Measurements from ENCODE around the gene RILPL2.

RILPL2 gene

DNA sequence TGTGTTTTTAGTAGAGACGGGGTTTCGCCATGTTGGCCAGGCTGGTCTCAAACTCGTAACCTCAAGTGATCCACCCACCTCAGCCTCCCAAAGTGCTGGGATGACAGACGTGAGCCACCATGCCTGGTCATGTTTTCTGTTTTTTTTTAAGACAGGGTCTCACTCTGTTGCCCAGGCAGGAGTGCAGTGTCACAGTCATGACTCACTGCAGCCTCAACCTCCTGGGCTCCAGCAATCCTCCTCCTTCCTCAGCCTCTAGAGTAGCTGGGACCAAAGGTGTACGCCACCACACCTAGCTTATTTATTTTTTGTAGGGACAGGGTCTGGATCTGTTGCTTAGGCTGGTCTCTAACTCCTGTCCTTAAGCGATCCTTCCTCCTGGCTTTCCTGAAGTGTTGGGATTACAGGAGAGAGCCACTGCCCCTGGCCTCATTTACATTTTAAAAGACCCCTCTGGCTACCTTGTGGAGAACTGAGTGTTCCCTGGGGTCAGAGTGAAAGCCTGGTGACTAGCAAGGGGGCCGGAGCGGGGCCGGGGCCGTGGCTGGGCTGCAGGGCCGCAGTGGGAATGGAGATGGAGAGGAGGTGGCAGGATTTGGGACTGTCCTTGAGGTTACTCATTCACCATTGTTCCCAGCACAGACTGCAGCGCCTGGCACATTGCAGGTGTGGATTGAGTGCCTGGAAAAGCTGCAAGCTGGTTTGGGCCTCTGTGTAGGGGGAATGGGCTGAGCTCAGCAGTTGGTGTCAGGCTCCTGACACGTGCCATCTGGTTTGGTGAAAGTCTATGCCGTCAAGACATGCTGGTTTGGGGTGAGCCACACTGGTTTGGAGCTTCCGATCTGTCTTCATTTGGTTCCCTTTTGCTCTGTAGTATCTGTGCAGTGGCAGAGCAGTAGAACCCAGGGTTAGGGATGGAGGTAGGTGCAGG, 34.5 kb downstream of the RILPL2 start:
- H3K27ac ChIP-seq: peak overlapping the region; percentile 41 to 72
- no peaks in the 10 kb centered on the region for H3K9me3 ChIP-seq
- DNase-seq: no peak
- TF ChIP-seq CTCF (IDR thresholded peaks at IDR 0.05): no peak
- no peaks in the 10 kb centered on the region for H3K27me3 ChIP-seq
- intact Hi-C loops (cut with DNase I; ENCODE audit: low total_unique reads): no loop called here
- peaks cover 49 to 78% (median 59%) of the 10 kb centered on the region in 3 donors for H3K36me3 ChIP-seq
- peaks cover 0 to 54% (median 43%) of the 10 kb centered on the region in 4 donors for H3K4me1 ChIP-seq
- no peak overlapping the region for H3K4me3 ChIP-seq

DNA sequence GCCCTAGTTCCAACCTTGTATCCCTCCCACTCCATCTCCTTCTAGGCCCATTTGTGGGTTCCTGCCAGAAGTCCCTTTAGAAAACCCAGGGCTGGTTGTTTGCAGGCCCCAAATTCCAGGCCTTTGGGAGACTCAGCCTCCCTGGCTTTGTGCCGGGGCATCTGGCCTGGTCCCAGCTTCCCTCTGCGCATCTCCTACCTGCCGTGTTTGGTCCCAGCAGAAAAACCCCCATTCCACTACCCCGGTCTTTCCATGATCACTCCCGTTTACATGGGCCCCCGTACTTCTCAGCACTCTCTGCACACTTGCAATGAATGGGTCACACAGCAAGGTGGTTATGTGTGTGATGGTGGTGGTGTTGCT, 37.2 kb downstream of the RILPL2 start:
- H3K27ac ChIP-seq: peak overlapping the region; percentile 89 to 92

GRCh38 chr12:123398550-123399254, 37.8 kb downstream of the RILPL2 start:
- H3K9me3 ChIP-seq: no peaks in the 10 kb centered on the region
- intact Hi-C loops (cut with DNase I; ENCODE audit: low total_unique reads): loop anchor here (10.0 kb wide), 1 partner anchor 136 kb away; the partner anchor contains the start of gene RILPL1
- peaks cover 43 to 76% (median 59%) of the 10 kb centered on the region in 3 donors for H3K36me3 ChIP-seq
- no peaks in the 10 kb centered on the region for H3K27me3 ChIP-seq
- peak overlapping the region; percentile 15 to 36 for H3K4me3 ChIP-seq
- peaks cover 0 to 82% (median 54%) of the 10 kb centered on the region in 4 donors for H3K4me1 ChIP-seq
- DNase-seq: peak; percentile 74 to 96
- H3K27ac ChIP-seq: peak overlapping the region; percentile 89 to 92
- TF ChIP-seq CTCF (IDR thresholded peaks at IDR 0.05): no peak

More for the DNA sequence above, 37.2 kb downstream of the RILPL2 start:
- Histone ChIP-seq H3K27me3 (no peaks in the 10 kb centered on the region), H3K4me3 (peak overlapping the region in 1 of 2 donors; percentile 36), H3K9me3 (no peaks in the 10 kb centered on the region), H3K4me1 (peaks cover 0 to 78% (median 54%) of the 10 kb centered on the region in 4 donors), H3K36me3 (peaks cover 45 to 78% (median 59%) of the 10 kb centered on the region in 3 donors)
- intact Hi-C loops (cut with DNase I; ENCODE audit: low total_unique reads): loop anchor here (10.0 kb wide), 1 partner anchor 136 kb away; the partner anchor contains the start of gene RILPL1
- DNase-seq: no peak
- no peak for TF ChIP-seq CTCF (IDR thresholded peaks at IDR 0.05)

DNA sequence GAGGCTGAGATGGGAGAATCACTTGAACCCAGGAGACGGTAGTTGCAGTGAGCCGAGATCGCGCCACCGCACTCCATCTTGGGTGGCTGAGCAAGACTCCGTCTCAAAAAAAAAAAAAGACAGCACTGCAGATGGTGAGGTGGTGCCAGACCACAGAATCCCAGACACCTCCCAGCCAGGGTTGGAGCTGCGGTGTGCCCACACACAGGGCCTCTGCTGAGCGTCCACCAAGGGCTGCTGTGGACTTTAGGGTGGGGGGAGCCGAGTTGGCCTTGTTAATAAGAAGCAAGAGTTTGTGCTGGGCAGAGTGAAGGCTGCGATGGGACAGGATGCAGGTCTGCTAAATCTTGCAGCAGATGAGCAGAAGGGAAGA, 38.3 kb downstream of the RILPL2 start:
- no peak for TF ChIP-seq CTCF (IDR thresholded peaks at IDR 0.05)
- intact Hi-C loops (cut with DNase I; ENCODE audit: low total_unique reads): loop anchor here (10.0 kb wide), 1 partner anchor 137 kb away; the partner anchor contains the start of gene RILPL1
- no peak for DNase-seq
- Histone ChIP-seq H3K4me3 (peak overlapping the region; percentile 15 to 36), H3K27ac (peak overlapping the region; percentile 89 to 92), H3K36me3 (peaks cover 42 to 76% (median 59%) of the 10 kb centered on the region in 3 donors), H3K27me3 (no peaks in the 10 kb centered on the region), H3K9me3 (no peaks in the 10 kb centered on the region), H3K4me1 (peaks cover 0 to 87% (median 56%) of the 10 kb centered on the region in 4 donors)

DNA sequence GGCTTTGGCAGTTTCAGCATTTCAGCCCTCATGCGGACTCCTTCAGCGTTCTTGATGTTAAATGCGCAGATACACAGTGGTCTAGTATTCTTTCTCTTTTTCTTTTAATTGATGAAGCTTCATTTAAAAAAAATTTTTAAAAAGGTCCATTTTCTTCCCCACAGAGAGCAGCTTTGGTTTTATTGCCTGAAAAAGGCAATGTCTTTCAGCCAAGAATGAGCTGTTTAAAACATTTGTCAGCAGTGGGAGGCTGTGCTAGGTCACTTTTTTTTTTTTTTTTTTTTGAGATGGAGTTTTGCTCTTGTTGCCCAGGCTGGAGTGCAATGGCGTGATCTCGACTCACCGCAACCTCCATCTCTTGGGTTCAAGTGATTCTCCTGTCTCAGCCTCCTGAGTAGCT, 39.1 kb downstream of the RILPL2 start:
- Histone ChIP-seq H3K27me3 (no peaks in the 10 kb centered on the region), H3K27ac (peak overlapping the region; percentile 89 to 92), H3K4me1 (peaks cover 0 to 90% (median 59%) of the 10 kb centered on the region in 4 donors), H3K4me3 (no peak overlapping the region), H3K9me3 (no peaks in the 10 kb centered on the region), H3K36me3 (peaks cover 36 to 76% (median 60%) of the 10 kb centered on the region in 3 donors)
- no peak for TF ChIP-seq CTCF (IDR thresholded peaks at IDR 0.05)
- DNase-seq: no peak
- intact Hi-C loops (cut with DNase I; ENCODE audit: low total_unique reads): loop anchor here (10.0 kb wide), 1 partner anchor 137 kb away; the partner anchor contains the start of gene RILPL1
